Spinal cord (tissue), 10 donors: Measurements from ENCODE around the gene EOMES. TPM values are rescaled to one million over a fixed set of nuclear protein-coding genes. Genes with fewer than 3 reads are reported as not detected.
A peak's percentile ranks its signal among the peaks of the same experiment; 100 is the strongest.

Experiments used
- DNase-seq, 6 donors: peaks; one replicate each; pipeline versions ENCODE4 v3.0.0 to v3.0.0-alpha.2; 2013 to 2015; ENCODE audit warnings: low spot score in 6 of 6, low read depth in 4 of 6
- H3K27ac ChIP-seq: one replicate; pipeline ENCODE4 v1.5.1; 2013; ENCODE audit warnings: low read depth, low read length, control low read depth
- H3K27me3 ChIP-seq: one replicate; pipeline ENCODE4 v1.6.1; 2013; ENCODE audit warnings: low read length; ENCODE audit not compliant: control insufficient read depth, insufficient read depth
- H3K36me3 ChIP-seq: one replicate; pipeline ENCODE4 v1.6.1; 2013; ENCODE audit warnings: low read length; ENCODE audit not compliant: control insufficient read depth, insufficient read depth
- H3K4me1 ChIP-seq: one replicate; pipeline ENCODE4 v1.6.1; 2013; ENCODE audit warnings: low read length; ENCODE audit not compliant: control insufficient read depth, insufficient read depth
- H3K4me3 ChIP-seq: one replicate; pipeline ENCODE4 v1.5.1; 2013; ENCODE audit warnings: low read depth, low read length, control low read depth
- H3K9me3 ChIP-seq: one replicate; pipeline ENCODE4 v1.6.1; 2013; ENCODE audit warnings: low read length; ENCODE audit not compliant: control insufficient read depth, insufficient read depth
- WGBS: methylation state at CpG from one replicate; pipeline ENCODE4 v1.1.5; 2013; ENCODE audit warnings: missing lambda C conversion rate; ENCODE audit not compliant: insufficient coverage; 5-methylcytosine and 5-hydroxymethylcytosine counted together
- polyA plus RNA-seq, 2 donors: library from polyadenylated mRNA; unstranded; fragments of 120-200 nt; gene quantifications; one replicate each; pipeline ENCODE4 v1.2.1, GENCODE V29; 2013; ENCODE audit not compliant: insufficient read length in 2 of 2
- total RNA-seq, 2 donors: library from RNA; depleted of rRNA in 1 of 2; stranded (reverse); fragments of 120-200 nt in 1 of 2; fragments of >200 nt in 1 of 2; gene quantifications; one replicate each; pipeline versions ENCODE4 v1.2.3 to v1.2.4, GENCODE V29; 2013 to 2014
- donor health status: healthy.

EOMES gene
- total and polyA plus RNA-seq, 4 donors: 0.13 to 1.3 (median 0.20) TPM; not detected in 1

DNA sequence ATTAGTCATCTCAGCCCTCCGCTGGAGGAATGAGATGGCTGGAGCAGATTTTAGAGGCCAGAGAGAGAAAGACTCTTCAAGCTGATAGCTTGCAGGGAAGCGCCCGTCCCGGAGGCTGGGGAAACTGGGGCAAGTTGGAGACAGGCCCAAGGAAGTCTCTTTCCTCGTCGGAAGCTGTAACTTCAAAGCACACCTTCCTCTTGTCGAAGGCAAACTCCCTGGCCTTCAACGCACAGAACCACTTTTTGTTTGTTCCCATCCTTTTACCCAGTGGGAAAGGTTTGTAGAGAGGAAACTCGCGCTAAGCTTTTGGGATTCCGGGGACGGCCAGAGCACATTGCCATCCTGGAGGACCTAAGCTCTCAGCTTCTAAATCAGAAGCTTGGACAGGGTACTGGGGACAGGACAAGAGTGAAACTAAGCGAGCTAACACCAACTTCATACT lies 900 bp upstream of the EOMES start:
- Histone ChIP-seq H3K9me3 (no peaks in the 10 kb centered on the region), H3K27me3 (peaks cover 98% of the 10 kb centered on the region), H3K4me1 (peaks cover 31% of the 10 kb centered on the region), H3K27ac (no peak overlapping the region), H3K4me3 (no peak overlapping the region), H3K36me3 (no peaks in the 10 kb centered on the region)
- WGBS: 1% methylated on average over 11 of the region's 13 CpGs
- peak in 1 of 6 donors; percentile 56 for DNase-seq

DNA sequence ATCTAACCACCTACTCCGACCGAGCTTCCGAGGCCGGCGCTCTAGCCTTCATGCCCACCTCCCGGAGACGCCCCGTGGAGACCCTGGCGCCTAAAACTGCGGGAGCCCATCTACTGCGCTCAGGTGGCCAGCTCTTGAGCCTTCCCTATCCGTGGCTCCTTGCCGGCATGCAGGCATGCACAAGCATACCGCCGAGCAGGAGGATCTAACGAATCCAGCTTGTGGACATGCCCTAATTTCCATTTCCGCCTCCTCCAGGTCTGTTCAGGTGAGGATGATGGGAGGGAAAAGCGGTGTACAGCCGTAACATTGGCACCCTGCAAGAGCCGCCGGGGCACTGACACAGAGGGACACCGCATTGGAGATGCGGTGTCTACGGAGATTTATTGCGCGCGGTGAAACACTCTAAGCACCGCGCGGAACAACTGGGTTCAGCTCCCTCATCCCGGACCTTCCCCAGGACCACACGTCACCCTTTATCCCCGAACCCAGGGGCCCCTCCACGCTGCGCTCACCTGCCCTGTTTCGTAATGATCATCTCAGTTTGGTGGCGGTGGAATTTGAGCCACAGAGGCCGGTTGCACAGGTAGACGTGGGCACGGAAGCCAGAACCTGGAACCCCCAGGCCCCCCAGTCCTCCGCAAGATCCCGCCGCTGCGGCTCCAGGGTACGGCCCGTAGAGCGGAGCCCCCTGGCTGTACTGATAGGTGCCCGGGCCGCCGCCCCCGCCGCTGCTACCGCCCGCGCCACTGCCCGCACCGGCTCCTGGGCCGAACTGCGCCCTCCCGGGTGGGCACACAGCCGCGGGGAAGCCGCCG lies 1.0 kb downstream of the EOMES start:
- DNase-seq: peak in 2 of 6 donors; percentile 53 to 69
- Histone ChIP-seq H3K4me3 (no peak overlapping the region), H3K4me1 (peaks cover 31% of the 10 kb centered on the region), H3K27ac (no peak overlapping the region), H3K36me3 (no peaks in the 10 kb centered on the region), H3K9me3 (no peaks in the 10 kb centered on the region), H3K27me3 (peaks cover 96% of the 10 kb centered on the region)
- under 1% methylated on average over 64 of the region's 64 CpGs for WGBS

DNA sequence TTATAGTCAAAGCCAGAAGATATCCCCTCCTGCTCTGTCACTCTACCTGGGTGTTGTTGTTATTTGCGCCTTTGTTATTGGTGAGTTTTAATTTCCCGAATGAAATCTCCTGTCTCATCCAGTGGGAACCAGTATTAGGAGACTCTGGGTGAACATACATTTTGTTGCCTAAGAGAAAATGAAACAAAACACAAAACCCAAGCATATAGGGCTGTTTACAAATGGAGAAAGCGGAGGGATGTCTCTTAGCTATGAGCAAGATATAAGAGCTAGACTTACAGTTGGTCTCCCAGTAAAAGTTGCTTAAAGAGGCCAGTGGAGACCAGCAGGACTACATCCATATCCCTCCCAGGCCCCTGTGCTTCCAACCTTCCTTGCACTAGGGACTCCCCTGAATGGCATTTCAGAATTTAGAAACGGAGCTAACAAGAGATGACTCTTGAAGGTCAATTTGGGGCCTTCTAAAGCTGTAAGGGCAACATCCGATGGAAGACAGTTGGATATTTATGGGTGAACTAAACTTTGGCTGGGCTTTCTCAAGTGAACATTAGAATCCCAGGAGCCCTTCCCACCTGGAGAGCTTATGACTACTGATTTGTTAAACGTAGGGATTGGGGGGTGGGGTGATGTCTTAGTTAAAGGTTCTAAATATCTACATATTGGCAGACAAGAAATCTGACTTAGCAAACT lies 2.7 kb downstream of the EOMES start:
- Histone ChIP-seq H3K9me3 (no peaks in the 10 kb centered on the region), H3K27ac (no peak overlapping the region), H3K4me3 (no peak overlapping the region), H3K36me3 (no peaks in the 10 kb centered on the region), H3K4me1 (peaks cover 40% of the 10 kb centered on the region), H3K27me3 (peaks cover 96% of the 10 kb centered on the region)
- DNase-seq: peak in 1 of 6 donors; percentile 17
- 0% methylated on average over 2 of the region's 6 CpGs for WGBS

DNA sequence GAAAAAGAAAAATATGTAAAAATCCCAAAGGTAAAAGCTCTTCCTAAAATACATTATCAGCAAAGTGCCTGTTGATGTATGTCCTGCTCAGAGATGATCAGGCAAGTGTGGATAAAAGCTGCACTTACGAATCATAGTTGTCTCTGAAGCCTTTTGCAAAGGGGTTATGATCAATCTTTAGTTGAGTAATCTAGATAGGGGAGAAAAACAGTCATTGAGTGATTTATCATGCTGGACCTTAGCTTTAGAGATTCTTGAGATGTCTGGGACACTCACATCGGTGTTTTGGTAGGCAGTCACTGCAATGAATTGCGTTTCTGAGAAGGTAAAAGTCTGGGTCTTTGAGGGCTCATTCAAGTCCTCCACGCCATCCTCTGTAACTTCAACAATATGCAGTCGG lies 3.7 kb downstream of the EOMES start:
- H3K4me1 ChIP-seq: peaks cover 37% of the 10 kb centered on the region
- peaks cover 96% of the 10 kb centered on the region for H3K27me3 ChIP-seq
- H3K4me3 ChIP-seq: no peak overlapping the region
- peak in 1 of 6 donors; percentile 17 for DNase-seq
- no peaks in the 10 kb centered on the region for H3K36me3 ChIP-seq
- H3K9me3 ChIP-seq: no peaks in the 10 kb centered on the region
- 50% methylated on average over 1 of the region's 5 CpGs for WGBS
- H3K27ac ChIP-seq: no peak overlapping the region

DNA sequence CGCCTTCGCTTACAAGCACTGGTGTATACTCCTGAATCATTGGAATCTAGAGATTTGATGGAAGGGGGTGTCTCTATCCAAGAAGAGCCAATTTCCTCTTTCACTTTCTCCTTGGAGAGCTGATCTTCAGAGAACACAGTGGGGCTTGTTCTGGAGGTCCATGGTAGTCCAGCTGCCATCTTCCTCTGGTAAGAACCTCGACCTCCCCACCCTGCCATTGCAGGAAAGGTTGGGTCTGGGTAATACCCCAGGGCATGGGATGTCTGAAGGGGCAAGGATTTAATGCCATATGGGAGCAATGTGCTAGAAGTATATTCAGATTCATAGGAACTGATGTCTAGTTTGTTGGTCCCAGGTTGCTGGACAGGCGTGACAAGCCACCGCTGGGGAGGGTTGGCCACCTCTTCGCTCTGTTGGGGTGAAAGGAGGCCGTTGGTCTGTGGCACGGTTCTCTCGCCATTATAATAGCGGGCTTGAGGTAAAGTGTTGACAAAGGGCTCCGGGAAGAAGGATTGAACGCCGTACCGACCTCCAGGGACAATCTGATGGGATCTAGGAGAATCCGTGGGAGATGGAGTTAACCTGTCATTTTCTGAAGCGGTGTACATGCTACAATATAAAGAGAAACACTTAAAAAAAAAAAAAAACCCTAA lies 4.8 kb downstream of the EOMES start:
- DNase-seq: no peak
- H3K4me1 ChIP-seq: peaks cover 43% of the 10 kb centered on the region
- no peaks in the 10 kb centered on the region for H3K36me3 ChIP-seq
- 68% methylated on average over 8 of the region's 16 CpGs for WGBS
- no peak overlapping the region for H3K4me3 ChIP-seq
- H3K27me3 ChIP-seq: peaks cover 96% of the 10 kb centered on the region
- no peaks in the 10 kb centered on the region for H3K9me3 ChIP-seq
- no peak overlapping the region for H3K27ac ChIP-seq

DNA sequence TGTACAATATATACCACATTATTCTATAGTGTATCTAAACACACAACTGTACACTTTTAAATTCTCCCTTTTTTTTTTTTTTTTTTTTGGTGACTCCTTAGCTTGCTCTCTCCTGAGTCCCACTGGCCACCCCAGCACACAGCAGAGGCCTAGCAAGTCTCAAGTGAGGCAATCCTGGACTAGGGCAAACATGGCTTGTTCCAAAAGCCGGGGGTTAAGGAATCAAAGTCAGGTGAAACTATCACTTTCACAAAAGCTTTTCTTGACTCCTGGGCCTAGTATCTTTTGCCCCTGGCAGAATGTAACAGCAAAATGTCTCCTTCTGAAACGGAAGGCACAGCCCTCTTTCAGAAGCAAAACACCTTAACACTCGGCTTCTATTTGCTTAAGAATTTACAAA lies 5.8 kb downstream of the EOMES start:
- Histone ChIP-seq H3K36me3 (no peaks in the 10 kb centered on the region), H3K4me3 (no peak overlapping the region)

DNA sequence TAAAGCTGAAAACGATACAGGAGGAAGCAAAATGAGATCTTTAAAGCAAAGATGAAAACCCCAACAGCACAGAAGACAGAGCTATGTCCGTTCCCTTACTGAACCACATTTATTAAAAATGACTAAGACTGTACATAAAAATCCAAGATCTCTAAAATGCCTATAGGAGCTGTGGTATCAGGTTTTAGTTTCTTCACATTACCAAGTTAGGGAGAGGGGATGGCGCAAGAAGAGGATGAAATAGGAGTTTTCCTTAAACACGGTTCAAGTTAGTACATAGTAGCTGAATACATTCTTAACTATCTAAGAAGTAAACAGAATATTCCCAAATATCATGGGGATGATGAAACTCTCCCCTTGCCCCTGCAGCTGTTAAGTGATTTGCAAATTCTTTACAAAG lies 6.3 kb downstream of the EOMES start:
- no CpG with 5 or more reads among the region's 4 CpGs for WGBS
- H3K27me3 ChIP-seq: peaks cover 90% of the 10 kb centered on the region

More for the DNA sequence above, 5.8 kb downstream of the EOMES start:
- WGBS: 100% methylated on average over 1 of the region's 3 CpGs
- H3K4me1 ChIP-seq: peaks cover 41% of the 10 kb centered on the region
- no peaks in the 10 kb centered on the region for H3K9me3 ChIP-seq
- no peak for DNase-seq
- H3K27ac ChIP-seq: no peak overlapping the region
- peaks cover 94% of the 10 kb centered on the region for H3K27me3 ChIP-seq

DNA sequence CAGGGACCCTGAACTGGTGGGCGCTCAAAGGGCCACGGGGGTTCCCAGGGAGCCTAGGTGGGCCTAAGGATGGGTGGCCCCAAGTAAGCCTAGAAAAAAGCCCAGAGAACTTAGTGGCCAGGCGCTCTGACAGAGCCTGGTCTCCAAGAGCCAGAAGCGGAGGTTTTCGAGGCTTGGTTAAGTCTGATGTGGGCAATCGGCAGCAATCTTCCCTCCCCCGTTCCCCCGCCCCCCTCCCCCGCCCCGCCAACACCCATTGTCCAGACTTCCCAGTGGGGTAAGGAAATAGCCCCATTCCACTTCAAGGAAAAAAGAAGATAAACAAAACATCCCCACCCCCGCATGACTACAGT lies 6.7 kb downstream of the EOMES start:
- WGBS: 0% methylated on average over 5 of the region's 11 CpGs

More for the DNA sequence above, 6.3 kb downstream of the EOMES start:
- peaks cover 36% of the 10 kb centered on the region for H3K4me1 ChIP-seq
- no peak for DNase-seq
- no peaks in the 10 kb centered on the region for H3K36me3 ChIP-seq
- H3K4me3 ChIP-seq: no peak overlapping the region
- no peak overlapping the region for H3K27ac ChIP-seq
- H3K9me3 ChIP-seq: no peaks in the 10 kb centered on the region

DNA sequence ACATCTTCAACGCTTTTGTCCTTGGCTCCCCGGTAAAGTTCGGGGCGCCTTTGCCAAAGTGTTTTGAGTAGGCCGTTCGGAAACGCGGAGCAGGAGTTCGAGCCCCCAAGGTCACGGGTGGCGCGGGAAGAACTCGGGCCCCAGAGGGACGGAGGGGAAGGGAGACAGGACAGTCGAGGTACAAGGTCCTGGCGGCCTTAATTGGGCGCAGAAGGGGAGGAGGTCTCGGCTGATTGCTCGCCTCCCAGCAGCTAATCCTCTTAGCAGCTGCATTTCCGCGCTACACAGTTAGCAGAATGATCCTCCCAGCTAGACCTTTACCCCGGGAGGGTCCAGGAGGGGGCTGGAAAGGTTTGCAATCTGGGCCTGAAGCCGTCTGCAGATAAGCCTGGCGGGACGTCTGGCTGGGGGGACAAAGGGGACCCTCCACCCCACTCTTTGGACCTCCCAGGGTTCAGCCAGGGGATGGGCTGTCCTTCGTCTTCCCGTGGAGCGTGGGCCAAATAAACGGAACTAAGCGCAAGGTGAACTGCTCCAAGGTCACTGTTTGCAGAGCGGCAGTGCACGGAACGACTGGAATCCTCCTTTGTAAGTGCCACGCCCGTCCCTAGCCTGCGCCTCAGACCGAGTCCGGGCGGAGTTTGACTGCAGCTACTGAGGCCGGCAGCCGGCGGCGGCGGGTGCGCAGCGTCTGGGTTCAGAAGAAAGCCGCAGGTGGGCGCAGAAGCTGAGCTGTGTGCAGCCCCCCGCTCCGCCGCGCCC lies 7.2 kb downstream of the EOMES start:
- 1% methylated on average over 49 of the region's 52 CpGs for WGBS
- DNase-seq: peak in 2 of 6 donors; percentile 13 to 56
- Histone ChIP-seq H3K27me3 (peaks cover 82% of the 10 kb centered on the region), H3K36me3 (no peaks in the 10 kb centered on the region), H3K4me1 (peaks cover 33% of the 10 kb centered on the region), H3K27ac (no peak overlapping the region), H3K4me3 (no peak overlapping the region), H3K9me3 (no peaks in the 10 kb centered on the region)

More for the DNA sequence above, 6.7 kb downstream of the EOMES start:
- Histone ChIP-seq H3K27ac (no peak overlapping the region), H3K27me3 (peaks cover 86% of the 10 kb centered on the region), H3K4me3 (no peak overlapping the region), H3K36me3 (no peaks in the 10 kb centered on the region), H3K9me3 (no peaks in the 10 kb centered on the region), H3K4me1 (peaks cover 33% of the 10 kb centered on the region)
- DNase-seq: no peak
